Thyroid gland (tissue), 4 donors: ENCODE data around the gene KRT3. TPM values are rescaled to one million over a fixed set of nuclear protein-coding genes. Genes with fewer than 3 reads are reported as not detected.

Experiments
- DNase-seq, 2 donors: peaks; one replicate each; pipeline ENCODE4 v3.0.0-alpha.2; 2019
- H3K27ac ChIP-seq, 3 donors: fragments of 200-600 bp; sonication (generic); 1 replicate in 2 of 3; 2 replicates in 1 of 3; pipeline ENCODE4 v1.5.1; 2016 to 2019; ENCODE audit warnings: mild to moderate bottlenecking in 1 of 3, moderate library complexity in 1 of 3
- H3K27me3 ChIP-seq: fragments of 200-600 bp; sonication (generic); one replicate; pipeline ENCODE4 v1.5.1; 2019
- H3K36me3 ChIP-seq, 2 donors: fragments of 200-600 bp; sonication (generic); one replicate each; pipeline ENCODE4 v1.5.1; 2016 to 2019
- H3K4me1 ChIP-seq, 2 donors: fragments of 200-600 bp; sonication (generic); one replicate each; pipeline ENCODE4 v1.5.1; 2017 to 2019
- H3K4me3 ChIP-seq, 3 donors: fragments of 200-600 bp; sonication (generic); replicated peaks in 1 of 3; 1 replicate in 2 of 3; 2 replicates in 1 of 3; pipeline ENCODE4 v1.5.1; 2016; ENCODE audit warnings: mild to moderate bottlenecking in 1 of 3
- H3K9me3 ChIP-seq: fragments of 200-600 bp; sonication (generic); one replicate; pipeline ENCODE4 v1.5.1; 2017
- CTCF ChIP-seq, 6 experiments: fragments of 200-600 bp in 3 of 6; fragments of 450-650 bp in 3 of 6; sonication (generic) in 3 of 6; IDR thresholded peaks; one replicate each; pipeline ENCODE4 v1.5.1; 2016 to 2019; ENCODE audit warnings: antibody characterized with exemption in 6 of 6, mild to moderate bottlenecking in 2 of 6, inconsistent platforms in 1 of 6, moderate library complexity in 1 of 6
- POLR2A ChIP-seq, 2 donors: fragments of 450-650 bp; IDR thresholded peaks; one replicate each; pipeline ENCODE4 v1.6.1; 2017; ENCODE audit warnings: antibody characterized with exemption in 2 of 2, mild to moderate bottlenecking in 2 of 2, moderate library complexity in 1 of 2
- intact Hi-C: fragments of 100-400 bp; cut with DNase I; formaldehyde crosslinking; loops from one replicate; pipeline ENCODE4 v1.15.1; 2023
- small RNA-seq: library from RNA; depleted of rRNA; stranded (forward); fragments of <200 nt; gene quantifications from one replicate; pipeline ENCODE3, GENCODE V24; 2016
- total RNA-seq, 4 donors: library from RNA; depleted of rRNA; stranded (reverse); fragments of >200 nt; gene quantifications; one replicate each; pipeline ENCODE4 v1.2.3, GENCODE V29; 2016

The KRT3 gene
- total RNA-seq, 4 donors from 2014 or later: not detected

GRCh38 chr12:52739963-52740362, 56.0 kb downstream of the KRT3 start:
- intact Hi-C loops: no loop called here
- H3K27me3 ChIP-seq: no peaks in the 10 kb centered on the region
- TF ChIP-seq POLR2A (IDR thresholded peaks at IDR 0.05) (no peak), CTCF (IDR thresholded peaks at IDR 0.05) (no peak)
- no peaks in the 10 kb centered on the region for H3K36me3 ChIP-seq
- H3K9me3 ChIP-seq: no peaks in the 10 kb centered on the region
- no peaks in the 10 kb centered on the region for H3K4me1 ChIP-seq
- no peak overlapping the region for H3K27ac ChIP-seq
- DNase-seq: no peak
- no peak overlapping the region for H3K4me3 ChIP-seq

Small RNAs within 50 kb of the gene (small RNA-seq; reads per million reads assigned to genes)
- gene AC107016.2: not detected

Other genes starting within 250 kb of the KRT3 start
- not detected for gene KRT71, start 243.0 kb downstream of the KRT3 start, total RNA-seq
- gene KRT74, start 222.3 kb downstream of the KRT3 start, total RNA-seq: not detected
- not detected for gene KRT72, start 194.7 kb downstream of the KRT3 start, total RNA-seq
- gene KRT73, start 177.6 kb downstream of the KRT3 start, total RNA-seq: not detected
- 1 to 10 TPM in 1 of 4 donors, not detected in 3; 1.3 TPM for gene KRT2, start 143.9 kb downstream of the KRT3 start, total RNA-seq
- gene KRT1, start 115.7 kb downstream of the KRT3 start, total RNA-seq: 1 to 10 TPM in 1 of 4 donors, not detected in 3; 2.8 TPM
- gene KRT77, start 92.6 kb downstream of the KRT3 start, total RNA-seq: not detected
- gene KRT76, start 18.8 kb downstream of the KRT3 start, total RNA-seq: not detected
- under 1 TPM in 1 of 4 donors, not detected in 3; 0.29 TPM for gene KRT4, start 18.0 kb upstream of the KRT3 start, total RNA-seq
- gene KRT79, start 38.2 kb upstream of the KRT3 start, total RNA-seq: not detected
- gene KRT78, start 52.9 kb upstream of the KRT3 start, total RNA-seq: under 1 TPM in 1 of 4 donors, not detected in 3; 0.40 TPM
- gene KRT8, start 109.0 kb upstream of the KRT3 start, total RNA-seq: 1,000 to 10,000 TPM in 1 of 4 donors, 100 to 1,000 TPM in 3; 364 to 1,037 (median 698) TPM
- 100 to 1,000 TPM; 389 to 648 (median 540) TPM for gene KRT18, start 153.0 kb upstream of the KRT3 start, total RNA-seq
- 100 to 1,000 TPM; 428 to 704 (median 567) TPM for gene EIF4B, start 210.3 kb upstream of the KRT3 start, total RNA-seq